ENCODE data around the gene MYBPC3.

MYBPC3 gene

GRCh38 chr11:47383071-47383470, 30.6 kb upstream of the MYBPC3 start:
- peak; percentile 33 for DNase-seq

- DNase-seq: no peak
Observed at GRCh38 chr11:47380078-47380477, 27.6 kb upstream of the MYBPC3 start.

- DNase-seq: no peak
Observed at GRCh38 chr11:47379317-47379716, 26.8 kb upstream of the MYBPC3 start.

GRCh38 chr11:47378836-47379170, 26.3 kb upstream of the MYBPC3 start:
- no peak for DNase-seq

GRCh38 chr11:47378010-47378835, 25.7 kb upstream of the MYBPC3 start, which contains the start of gene SPI1:
SPI1 (minus strand) TSS chr11:47378547; CDS start chr11:47378353, 194 bp downstream.
- no peak for DNase-seq

GRCh38 chr11:47377571-47378009, 25.1 kb upstream of the MYBPC3 start:
- DNase-seq: no peak

GRCh38 chr11:47376525-47377371, 24.2 kb upstream of the MYBPC3 start:
- DNase-seq: no peak

- no peak for DNase-seq
Observed at GRCh38 chr11:47376107-47376524, 23.6 kb upstream of the MYBPC3 start.

- DNase-seq: no peak
Observed at GRCh38 chr11:47375546-47376085, 23.1 kb upstream of the MYBPC3 start.

- no peak for DNase-seq
Observed at GRCh38 chr11:47375020-47375419, 22.5 kb upstream of the MYBPC3 start.

- DNase-seq: no peak
Observed at GRCh38 chr11:47374720-47375019, 22.2 kb upstream of the MYBPC3 start.

GRCh38 chr11:47373876-47374719, 21.6 kb upstream of the MYBPC3 start:
- peak; percentile 68 for DNase-seq

- no peak for DNase-seq
Observed at GRCh38 chr11:47372422-47372821, 19.9 kb upstream of the MYBPC3 start.

- no peak for DNase-seq
Observed at GRCh38 chr11:47369676-47370075, 17.2 kb upstream of the MYBPC3 start.

- no peak for DNase-seq
Observed at GRCh38 chr11:47366020-47366490, 13.6 kb upstream of the MYBPC3 start.

- DNase-seq: no peak
Observed at GRCh38 chr11:47361419-47361818, 8.9 kb upstream of the MYBPC3 start.

GRCh38 chr11:47360341-47360740, 7.8 kb upstream of the MYBPC3 start:
- no peak for DNase-seq

GRCh38 chr11:47359586-47359985, 7.1 kb upstream of the MYBPC3 start:
- DNase-seq: no peak

GRCh38 chr11:47359162-47359561, 6.7 kb upstream of the MYBPC3 start:
- DNase-seq: no peak

- DNase-seq: no peak
Observed at GRCh38 chr11:47358731-47359051, 6.2 kb upstream of the MYBPC3 start.

GRCh38 chr11:47357985-47358730, 5.7 kb upstream of the MYBPC3 start:
- DNase-seq: no peak

GRCh38 chr11:47356998-47357329, 4.5 kb upstream of the MYBPC3 start:
- no peak for DNase-seq
